K562 (cell line): ENCODE measurements around the gene OARD1. TPM values are rescaled to one million over a fixed set of nuclear protein-coding genes. Genes with fewer than 3 reads are reported as not detected.

Experiments used
- ATAC-seq: fragments of 200-7000 bp; cut with Tn5 transposase; 3 replicates; pipeline ENCODE4 v1.9.1; 2020; ENCODE audit warnings: moderate library complexity
- BruUV-seq: library from RNA; stranded (reverse); fragments of 400-500 nt; replicated peaks from 2 replicates; lab custom pipeline; 2021; lab: Mats Ljungman, UMichigan
- CTCF ChIA-PET: fragments of 300-600 bp; formaldehyde crosslinking; extraction: SDS; loops from one replicate; lab custom pipeline; 2021; ENCODE audit warnings: low intra/inter-chr PET ratio; lab: Yijun Ruan, JAX
- POLR2A ChIA-PET: fragments of 300-600, 350-650 bp; sonication (Branson Sonifier 250); formaldehyde crosslinking; extraction: SDS; loops from one replicate; lab custom pipeline; 2021; ENCODE audit warnings: antibody characterized with exemption, inconsistent platforms; lab: Yijun Ruan, JAX
- DNase-seq, 4 experiments: peaks; one replicate each; pipeline versions ENCODE4 v3.0.0 to v3.0.0-alpha.2; 2011 to 2018; ENCODE audit warnings: low spot score in 3 of 4, mixed read lengths in 3 of 4; ENCODE audit errors: extremely low read depth in 1 of 4
- FAIRE-seq: peaks from 2 replicates; lab custom pipeline; 2011; peaks lifted over from hg19 to GRCh38; lab: Jason Lieb, UNC
- H2AFZ ChIP-seq: 2 replicates; pipeline ENCODE4 v1.6.0; 2011; ENCODE audit warnings: low read depth, low read length, control low read depth, inconsistent platforms
- H3K27ac ChIP-seq: fragments of 200-600 bp; 3 replicates; pipeline ENCODE4 v1.8.0; 2011; ENCODE audit warnings: low read depth, mild to moderate bottlenecking, control low read depth, inconsistent platforms, low read length, moderate library complexity, mixed read lengths; ENCODE audit errors: extremely low read depth
- H3K27me3 ChIP-seq, 2 experiments: fragments of 300-600 bp in 1 of 2; 2 replicates in 1 of 2; 3 replicates in 1 of 2; pipeline versions ENCODE4 v1.6.0 to v1.8.0; 2011; ENCODE audit warnings: inconsistent platforms in 2 of 2, low read length in 2 of 2, mild to moderate bottlenecking in 1 of 2, mixed read lengths in 1 of 2, moderate library complexity in 1 of 2; ENCODE audit not compliant: control insufficient read depth in 2 of 2, insufficient read depth in 2 of 2
- H3K36me3 ChIP-seq: fragments of 300-600 bp; 3 replicates; pipeline ENCODE4 v1.8.0; 2011; ENCODE audit warnings: mild to moderate bottlenecking, low read length, inconsistent platforms; ENCODE audit not compliant: control insufficient read depth, insufficient read depth
- H3K4me1 ChIP-seq, 2 experiments: fragments of 200-600 bp in 1 of 2; replicated peaks in 1 of 2; 2 replicates in 1 of 2; 3 replicates in 1 of 2; pipeline versions ENCODE4 v1.5.1 to v1.8.0; 2011; ENCODE audit warnings: inconsistent platforms in 2 of 2, low read length in 2 of 2, mild to moderate bottlenecking in 1 of 2, mixed read lengths in 1 of 2, moderate library complexity in 1 of 2; ENCODE audit not compliant: control insufficient read depth in 2 of 2, insufficient read depth in 2 of 2
- H3K4me2 ChIP-seq: 2 replicates; pipeline ENCODE4 v1.6.1; 2011; ENCODE audit warnings: low read length, control low read depth, inconsistent platforms, mixed read lengths; ENCODE audit not compliant: insufficient read depth
- H3K4me3 ChIP-seq: fragments of 200-600 bp; sonication (generic), shearing (Covaris generic); 2 replicates; pipeline ENCODE4 v1.5.1; 2016; ENCODE audit warnings: control low read depth, inconsistent platforms
- H3K79me2 ChIP-seq: fragments of 200-600 bp; 3 replicates; pipeline ENCODE4 v1.8.0; 2011; ENCODE audit warnings: low read length, inconsistent platforms; ENCODE audit not compliant: control insufficient read depth, insufficient read depth
- H3K9ac ChIP-seq, 2 experiments: 2 replicates each; pipeline versions ENCODE4 v1.6.0 to v1.6.1; 2011; ENCODE audit warnings: low read depth in 2 of 2, low read length in 2 of 2, control low read depth in 1 of 2, inconsistent platforms in 1 of 2, mild to moderate bottlenecking in 1 of 2, mixed read lengths in 1 of 2; ENCODE audit not compliant: insufficient read depth in 1 of 2
- H3K9me1 ChIP-seq: one replicate; pipeline ENCODE4 v1.6.0; 2011; ENCODE audit warnings: inconsistent platforms, mild to moderate bottlenecking, low read length, moderate library complexity; ENCODE audit not compliant: control insufficient read depth, insufficient read depth
- H3K9me3 ChIP-seq: replicated peaks from 2 replicates; pipeline ENCODE4 v1.5.1; 2011; ENCODE audit warnings: low read depth, low read length, inconsistent platforms; ENCODE audit not compliant: control insufficient read depth, insufficient read depth
- H4K20me1 ChIP-seq: replicated peaks from 2 replicates; pipeline ENCODE4 v1.6.1; 2011; ENCODE audit warnings: low read length, inconsistent platforms, mixed read lengths; ENCODE audit not compliant: control insufficient read depth, insufficient read depth
- ASH1L ChIP-seq: fragments of 450-650 bp; IDR thresholded peaks from 2 replicates; pipeline ENCODE4 v1.6.1; 2018; ENCODE audit warnings: borderline replicate concordance, mild to moderate bottlenecking, low read depth; ENCODE audit not compliant: partially characterized antibody
- FOXA3 ChIP-seq, 2 experiments: fragments of 450-650 bp in 1 of 2; sonication (generic) in 1 of 2; formaldehyde crosslinking; IDR thresholded peaks in 1 of 2; conservative IDR thresholded peaks in 1 of 2; 2 replicates each; pipeline versions ENCODE4 v1.4.0 to v1.8.0; 2020 to 2022; ENCODE audit warnings: mild to moderate bottlenecking in 2 of 2, missing genetic modification reagents in 1 of 2
- MAFF ChIP-seq: IDR thresholded peaks from 2 replicates; pipeline ENCODE4 v1.6.1; 2012; ENCODE audit warnings: low read length, improper control_type of control experiment
- SNIP1 ChIP-seq: fragments of 450-650 bp; IDR thresholded peaks from 2 replicates; pipeline ENCODE4 v1.7.1; 2017; ENCODE audit warnings: low read depth, mild to moderate bottlenecking
- WGBS: fragments of 100-300 bp; shearing (Covaris generic); methylation state at CpG from one replicate; pipeline ENCODE4 v1.1.6; 2016; ENCODE audit warnings: low coverage, mixed read lengths; ENCODE audit not compliant: insufficient coverage; ENCODE audit errors: missing lambda C conversion rate; 5-methylcytosine and 5-hydroxymethylcytosine counted together
- in situ Hi-C: fragments of 300-500 bp; cut with MboI; formaldehyde crosslinking; loops from 4 replicates; pipeline ENCODE4 v1.15.0; 2018; ENCODE audit warnings: inconsistent platforms, mixed read lengths
- intact Hi-C: fragments of 100-400 bp; cut with micrococcal nuclease; formaldehyde crosslinking; loops from 2 replicates; pipeline ENCODE4 v1.14.2; 2022
- polyA plus RNA-seq, 8 experiments: library from polyadenylated mRNA; depleted of rRNA in 4 of 8; stranded (reverse) in 5 of 8; unstranded in 3 of 8; fragments of >200 nt; fragmentation: Nextera tagmentation in 2 of 8; fragmentation: Illumina TruSeq in 1 of 8; extraction: Ambion mirVana in 2 of 8; extraction: Trizol in 1 of 8; gene quantifications; 2 replicates each; pipeline versions ENCODE4 v1.2.1 to v1.2.3, GENCODE V29; 2011 to 2014; ENCODE audit warnings: inconsistent platforms in 1 of 8, missing spikeins in 1 of 8
- total RNA-seq, 7 experiments: library from RNA; depleted of rRNA in 6 of 7; stranded (reverse); fragments of >200 nt in 6 of 7; fragmentation: Illumina TruSeq in 2 of 7; extraction: Trizol in 2 of 7; gene quantifications; 2 replicates each; pipeline versions ENCODE4 v1.2.1 to v1.2.3, GENCODE V29; 2011 to 2021; ENCODE audit warnings: low replicate concordance in 1 of 7
- TF ChIP-seq, protein P1 (sequence below): fragments of 450-650 bp; IDR thresholded peaks from 2 replicates; pipeline ENCODE4 v1.6.1; 2016; ENCODE audit warnings: missing biosample characterization, missing genetic modification characterization

Gene OARD1
- total and polyA plus RNA-seq, 9 of the 15 experiments (the other 6 are each of a cell fraction or from before 2014, with no cell fraction given) = 43.4 to 88.3 (median 61.1) TPM

DNA sequence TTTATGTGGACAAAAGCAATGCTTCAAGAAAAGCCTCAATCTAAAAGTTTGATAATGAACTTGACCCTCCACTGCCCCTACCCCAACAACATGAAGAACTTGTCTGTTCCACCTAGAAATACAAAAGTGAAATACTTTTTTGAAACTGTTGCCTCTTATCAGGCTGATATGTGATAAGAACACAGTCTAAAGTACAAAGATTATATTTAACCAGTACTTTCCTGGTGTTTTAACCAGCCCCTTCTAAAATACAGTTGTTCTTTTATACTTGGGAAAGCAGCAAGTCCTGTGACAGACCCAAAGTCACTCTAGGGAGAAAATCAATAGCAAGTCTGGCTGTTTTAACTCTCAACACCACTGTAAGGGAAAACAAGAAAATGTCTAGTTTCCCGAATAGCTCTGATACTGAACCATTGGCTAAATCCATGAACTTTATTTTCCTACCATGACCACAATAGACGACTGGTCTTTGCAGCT is 6.6 kb downstream of the OARD1 start:
- H2AFZ ChIP-seq = no peak overlapping the region
- no peak for DNase-seq
- TF ChIP-seq ASH1L = no peak
- TF ChIP-seq MAFF = no peak
- no peak for TF ChIP-seq FOXA3 (CRISPR knock-in tag; conservative IDR thresholded peaks at IDR 0.05 in 1 of 2, IDR thresholded peaks at IDR 0.05 in 1 of 2)
- TF ChIP-seq SNIP1 = no peak
- TF ChIP-seq, protein P1, sequence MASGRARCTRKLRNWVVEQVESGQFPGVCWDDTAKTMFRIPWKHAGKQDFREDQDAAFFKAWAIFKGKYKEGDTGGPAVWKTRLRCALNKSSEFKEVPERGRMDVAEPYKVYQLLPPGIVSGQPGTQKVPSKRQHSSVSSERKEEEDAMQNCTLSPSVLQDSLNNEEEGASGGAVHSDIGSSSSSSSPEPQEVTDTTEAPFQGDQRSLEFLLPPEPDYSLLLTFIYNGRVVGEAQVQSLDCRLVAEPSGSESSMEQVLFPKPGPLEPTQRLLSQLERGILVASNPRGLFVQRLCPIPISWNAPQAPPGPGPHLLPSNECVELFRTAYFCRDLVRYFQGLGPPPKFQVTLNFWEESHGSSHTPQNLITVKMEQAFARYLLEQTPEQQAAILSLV (tag) = no peak

More for the DNA sequence above, 6.6 kb downstream of the OARD1 start:
- ATAC-seq (no peak), FAIRE-seq (no peak)
- ChIA-PET POLR2A (interaction anchor here (0.7 kb wide), 1 partner anchor 12 kb away, joined by 3 read pairs; no protein-coding TSS in a partner anchor), CTCF (interaction anchor here (1.6 to 4.0 kb wide), 2 partner anchors 28 to 60 kb away, joined by 5 to 26 read pairs; no protein-coding TSS in a partner anchor)
- Histone ChIP-seq H3K9ac (no peak overlapping the region), H3K79me2 (peaks cover 6% of the 10 kb centered on the region; the same call in 2 of the 3 replicates), H4K20me1 (no peaks in the 10 kb centered on the region), H3K4me2 (no peak overlapping the region), H3K9me1 (no peaks in the 10 kb centered on the region), H3K27me3 (no peaks in the 10 kb centered on the region), H3K36me3 (peaks cover 81% of the 10 kb centered on the region), H3K27ac (no peak overlapping the region), H3K4me1 (peaks cover 0 to 7% of the 10 kb centered on the region in 2 experiments; a peak in 1 of 5 replicates), H3K9me3 (no peaks in the 10 kb centered on the region), H3K4me3 (no peak overlapping the region)
- no TSS peak for BruUV-seq
- in situ Hi-C loops (no loop called here), intact Hi-C loops (loop anchor here (2.0 to 5.0 kb wide), 2 partner anchors 38 to 59 kb away; no protein-coding TSS in a partner anchor)
- WGBS = 70% methylated on average over 2 of the region's 2 CpGs
